Esophagus squamous epithelium (tissue), 5 donors: Measurements from ENCODE around the gene DNAH2. TPM values are rescaled to one million over a fixed set of nuclear protein-coding genes. Genes with fewer than 3 reads are reported as not detected.

Source experiments
- DNase-seq: peaks from one replicate; lab custom pipeline; 2025; lab: John Stamatoyannopoulos, UW
- H3K27ac ChIP-seq, 4 donors: fragments of 200-600 bp; sonication (generic); one replicate each; pipeline ENCODE4 v1.5.1; 2016 to 2019; ENCODE audit warnings: mild to moderate bottlenecking in 1 of 4
- H3K27me3 ChIP-seq, 4 donors: fragments of 200-600 bp; sonication (generic); 1 replicate in 3 of 4; 2 replicates in 1 of 4; pipeline versions ENCODE4 v1.5.1 to v1.6.0; 2017 to 2021; ENCODE audit warnings: antibody characterized with exemption in 1 of 4
- H3K36me3 ChIP-seq, 3 donors: fragments of 200-600 bp; sonication (generic); one replicate each; pipeline ENCODE4 v1.5.1; 2016 to 2019
- H3K4me1 ChIP-seq, 3 donors: fragments of 200-600 bp; sonication (generic); one replicate each; pipeline ENCODE4 v1.5.1; 2017 to 2019
- H3K4me3 ChIP-seq, 4 donors: fragments of 200-600 bp; sonication (generic); 1 replicate in 3 of 4; 2 replicates in 1 of 4; pipeline ENCODE4 v1.5.1; 2016 to 2019; ENCODE audit warnings: mild to moderate bottlenecking in 2 of 4, moderate library complexity in 1 of 4
- H3K9me3 ChIP-seq, 3 donors: fragments of 200-600 bp; sonication (generic); one replicate each; pipeline ENCODE4 v1.5.1; 2016 to 2019
- POLR2A ChIP-seq, 4 donors: fragments of 450-650 bp; IDR thresholded peaks; one replicate each; pipeline ENCODE4 v1.6.1; 2017; ENCODE audit warnings: antibody characterized with exemption in 4 of 4, mild to moderate bottlenecking in 4 of 4, moderate library complexity in 3 of 4
- WGBS, 2 donors: methylation state at CpG; one replicate each; pipeline ENCODE4 v1.1.5; 2018; 5-methylcytosine and 5-hydroxymethylcytosine counted together
- intact Hi-C: fragments of 100-400 bp; cut with DNase I; formaldehyde crosslinking; loops from one replicate; pipeline ENCODE4 v1.15.0; 2022
- total RNA-seq, 4 donors: library from RNA; depleted of rRNA; stranded (reverse); fragments of >200 nt; gene quantifications; one replicate each; pipeline ENCODE4 v1.1.0, GENCODE V29; 2016
- TF ChIP-seq, protein P1 (sequence below), 6 experiments: fragments of 450-650 bp in 4 of 6; fragments of 200-600 bp in 2 of 6; sonication (generic) in 2 of 6; IDR thresholded peaks; one replicate each; pipeline ENCODE4 v1.5.1; 2016 to 2019; ENCODE audit warnings: antibody characterized with exemption in 6 of 6, mild to moderate bottlenecking in 4 of 6, moderate library complexity in 4 of 6
- donor health status: DM: yes; HTN: yes; CAD: no.

DNAH2 gene
- total RNA-seq, 4 donors from 2014 or later, result under 0.01 to 0.04 (median 0.03) TPM; not detected in 1

DNA sequence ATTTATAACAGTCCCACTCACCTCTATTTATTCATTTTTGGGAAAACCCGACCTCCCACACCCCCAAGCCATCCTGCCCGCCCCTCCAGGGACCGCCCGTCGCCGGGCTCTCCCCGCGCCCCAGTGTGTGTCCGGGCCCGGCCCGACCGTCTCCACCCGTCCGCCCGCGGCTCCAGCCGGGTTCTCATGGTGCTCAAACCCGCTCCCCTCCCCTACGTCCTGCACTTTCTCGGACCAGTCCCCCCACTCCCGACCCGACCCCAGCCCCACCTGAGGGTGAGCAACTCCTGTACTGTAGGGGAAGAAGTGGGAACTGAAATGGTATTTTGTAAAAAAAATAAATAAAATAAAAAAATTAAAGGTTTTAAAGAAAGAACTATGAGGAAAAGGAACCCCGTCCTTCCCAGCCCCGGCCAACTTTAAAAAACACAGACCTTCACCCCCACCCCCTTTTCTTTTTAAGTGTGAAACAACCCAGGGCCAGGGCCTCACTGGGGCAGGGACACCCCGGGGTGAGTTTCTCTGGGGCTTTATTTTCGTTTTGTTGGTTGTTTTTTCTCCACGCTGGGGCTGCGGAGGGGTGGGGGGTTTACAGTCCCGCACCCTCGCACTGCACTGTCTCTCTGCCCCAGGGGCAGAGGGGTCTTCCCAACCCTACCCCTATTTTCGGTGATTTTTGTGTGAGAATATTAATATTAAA lies 136.7 kb downstream of the DNAH2 start:
- Histone ChIP-seq H3K36me3 (peaks cover 16 to 47% (median 17%) of the 10 kb centered on the region in 3 donors), H3K27me3 (no peaks in the 10 kb centered on the region), H3K9me3 (no peaks in the 10 kb centered on the region), H3K4me3 (peak overlapping the region in 1 of 4 donors; percentile 73), H3K4me1 (peaks cover 31 to 75% (median 41%) of the 10 kb centered on the region in 3 donors), H3K27ac (peak overlapping the region in 2 of 4 donors; percentile 97)
- WGBS, 2 donors, result 71 to 76% methylated on average over 11 to 29 of the region's 31 CpGs
- intact Hi-C loops, result no loop called here
- DNase-seq, result no peak
- TF ChIP-seq, protein P1, sequence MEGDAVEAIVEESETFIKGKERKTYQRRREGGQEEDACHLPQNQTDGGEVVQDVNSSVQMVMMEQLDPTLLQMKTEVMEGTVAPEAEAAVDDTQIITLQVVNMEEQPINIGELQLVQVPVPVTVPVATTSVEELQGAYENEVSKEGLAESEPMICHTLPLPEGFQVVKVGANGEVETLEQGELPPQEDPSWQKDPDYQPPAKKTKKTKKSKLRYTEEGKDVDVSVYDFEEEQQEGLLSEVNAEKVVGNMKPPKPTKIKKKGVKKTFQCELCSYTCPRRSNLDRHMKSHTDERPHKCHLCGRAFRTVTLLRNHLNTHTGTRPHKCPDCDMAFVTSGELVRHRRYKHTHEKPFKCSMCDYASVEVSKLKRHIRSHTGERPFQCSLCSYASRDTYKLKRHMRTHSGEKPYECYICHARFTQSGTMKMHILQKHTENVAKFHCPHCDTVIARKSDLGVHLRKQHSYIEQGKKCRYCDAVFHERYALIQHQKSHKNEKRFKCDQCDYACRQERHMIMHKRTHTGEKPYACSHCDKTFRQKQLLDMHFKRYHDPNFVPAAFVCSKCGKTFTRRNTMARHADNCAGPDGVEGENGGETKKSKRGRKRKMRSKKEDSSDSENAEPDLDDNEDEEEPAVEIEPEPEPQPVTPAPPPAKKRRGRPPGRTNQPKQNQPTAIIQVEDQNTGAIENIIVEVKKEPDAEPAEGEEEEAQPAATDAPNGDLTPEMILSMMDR (IDR thresholded peaks at IDR 0.05), result no peak
- TF ChIP-seq POLR2A (IDR thresholded peaks at IDR 0.05), result no peak

DNA sequence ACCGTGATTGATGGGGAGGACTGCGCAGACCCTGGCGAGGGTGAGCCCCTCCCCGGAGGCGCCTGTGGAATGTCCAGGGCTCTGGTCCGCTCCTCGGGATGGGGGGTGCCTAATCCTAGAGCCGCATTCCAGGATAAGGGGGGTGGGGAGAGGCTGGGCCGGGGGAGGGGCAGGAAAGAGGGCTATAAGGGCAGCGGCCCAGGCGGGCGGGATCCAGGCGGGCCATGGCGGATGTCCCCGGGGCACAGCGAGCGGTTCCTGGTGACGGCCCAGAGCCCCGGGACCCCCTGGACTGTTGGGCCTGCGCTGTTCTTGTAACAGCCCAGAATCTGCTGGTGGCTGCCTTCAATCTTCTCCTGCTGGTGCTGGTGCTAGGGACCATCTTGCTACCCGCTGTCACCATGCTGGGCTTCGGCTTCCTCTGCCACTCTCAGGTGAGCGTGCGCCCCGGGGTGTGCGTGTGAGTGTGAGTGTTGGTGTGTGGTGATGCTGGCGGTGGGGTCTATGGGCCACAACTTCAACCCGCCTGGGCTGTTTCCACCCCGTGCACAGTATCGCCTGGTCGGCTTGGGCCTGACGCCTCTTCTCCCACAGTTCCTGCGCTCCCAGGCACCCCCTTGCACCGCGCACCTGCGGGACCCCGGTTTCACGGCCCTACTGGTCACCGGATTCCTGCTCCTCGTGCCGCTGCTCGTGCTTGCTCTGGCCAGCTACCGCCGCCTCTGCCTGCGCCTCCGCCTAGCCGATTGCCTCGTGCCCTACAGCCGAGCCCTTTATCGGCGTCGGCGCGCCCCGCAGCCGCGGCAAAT lies 137.5 kb downstream of the DNAH2 start, which contains the start of gene TMEM88:
Gene TMEM88, plus strand, starts transcription at position 216 of the 809 bp plus-strand sequence. Its CDS starts 9 bp downstream, at position 225.
- 58 to 67% methylated on average over 20 to 40 of the region's 57 CpGs for WGBS, 2 donors

DNA sequence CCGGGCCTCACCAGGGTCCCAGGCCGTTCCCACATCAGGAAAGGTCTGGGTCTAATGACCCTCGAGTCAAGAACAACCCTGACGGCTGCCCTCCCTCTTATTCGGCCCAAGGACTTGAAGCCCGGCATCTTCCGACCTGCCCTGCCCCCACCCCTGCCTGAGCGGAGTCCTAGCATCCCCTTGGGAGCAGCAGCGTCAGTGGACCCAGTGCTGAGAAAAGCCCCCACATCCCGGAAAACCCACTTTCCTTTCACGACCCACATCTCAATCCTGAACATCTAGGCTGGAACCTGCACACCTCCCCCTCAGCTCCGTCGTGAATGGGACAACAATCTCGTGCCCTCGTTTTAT lies 138.1 kb downstream of the DNAH2 start:
- peaks cover 31 to 78% (median 41%) of the 10 kb centered on the region in 3 donors for H3K4me1 ChIP-seq
- intact Hi-C loops, result no loop called here
- peaks cover 6 to 47% (median 7%) of the 10 kb centered on the region in 3 donors for H3K36me3 ChIP-seq
- H3K4me3 ChIP-seq, result peak overlapping the region; percentile 9 to 81 (median 76)
- no peak for DNase-seq
- TF ChIP-seq, protein P1 (IDR thresholded peaks at IDR 0.05), result no peak
- TF ChIP-seq POLR2A (IDR thresholded peaks at IDR 0.05), result peak in 1 of 4 donors; percentile 6
- WGBS, 2 donors, result 21 to 39% methylated on average over 3 to 13 of the region's 15 CpGs
- H3K9me3 ChIP-seq, result no peaks in the 10 kb centered on the region
- peak overlapping the region; percentile 82 to 97 (median 96) for H3K27ac ChIP-seq
- no peaks in the 10 kb centered on the region for H3K27me3 ChIP-seq

More for the DNA sequence above, 137.5 kb downstream of the DNAH2 start, which contains the start of gene TMEM88:
- no peaks in the 10 kb centered on the region for H3K27me3 ChIP-seq
- peak within 1 kb of the TSS; percentile 9 to 81 (median 76) for H3K4me3 ChIP-seq
- intact Hi-C loops, result no loop called here
- TF ChIP-seq, protein P1 (IDR thresholded peaks at IDR 0.05), result no peak
- no peak for TF ChIP-seq POLR2A (IDR thresholded peaks at IDR 0.05)
- peaks cover 31 to 78% (median 41%) of the 10 kb centered on the region in 3 donors for H3K4me1 ChIP-seq
- peak within 1 kb of the TSS; percentile 82 to 97 (median 96) for H3K27ac ChIP-seq
- H3K36me3 ChIP-seq, result peaks cover 8 to 47% (median 9%) of the 10 kb centered on the region in 3 donors
- no peaks in the 10 kb centered on the region for H3K9me3 ChIP-seq
- DNase-seq, result no peak

DNA sequence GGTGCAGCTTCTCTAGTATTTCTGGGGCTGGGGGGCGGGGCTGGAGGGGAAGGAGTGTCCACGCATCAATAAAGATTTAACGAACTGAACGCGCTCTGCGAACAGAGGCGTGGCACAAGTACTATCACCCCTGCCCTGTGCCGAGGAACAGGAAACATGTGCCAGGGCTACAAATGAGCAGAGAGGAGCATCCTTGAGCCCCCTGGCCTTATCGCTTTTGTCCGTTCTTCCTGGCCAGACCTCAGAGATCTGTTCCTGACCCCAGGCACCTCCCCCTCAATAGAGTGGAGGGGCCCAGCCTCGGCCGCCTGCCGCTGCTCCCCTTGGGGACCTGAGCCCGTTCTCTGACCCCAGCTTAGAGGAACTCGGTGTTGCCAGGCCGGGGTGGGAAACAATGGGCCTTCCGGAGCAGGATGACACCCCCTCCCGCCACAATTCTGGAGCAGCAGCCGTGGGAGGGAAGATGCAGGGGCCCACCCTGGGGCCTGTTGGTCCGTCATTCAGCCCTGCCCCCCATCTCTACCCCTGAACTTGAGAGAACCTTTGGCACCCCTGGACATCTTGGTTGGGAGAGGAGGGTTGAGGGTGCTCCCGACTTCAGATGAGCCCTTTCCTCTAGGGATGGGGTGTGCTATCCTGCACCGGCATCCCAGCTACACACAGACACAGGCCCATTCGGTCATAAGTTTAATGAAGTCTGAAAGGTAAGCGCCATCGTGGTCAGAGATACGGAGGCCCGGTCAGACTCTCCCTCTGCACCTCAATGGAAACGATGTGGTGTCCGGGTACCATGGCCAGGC lies 138.7 kb downstream of the DNAH2 start:
- H3K36me3 ChIP-seq, result peaks cover 1 to 47% (median 6%) of the 10 kb centered on the region in 3 donors
- peak overlapping the region; percentile 82 to 97 (median 96) for H3K27ac ChIP-seq
- peak overlapping the region; percentile 51 to 81 (median 76) for H3K4me3 ChIP-seq
- 0 to 1% methylated on average over 8 to 18 of the region's 29 CpGs for WGBS, 2 donors
- no peaks in the 10 kb centered on the region for H3K9me3 ChIP-seq
- no peak for DNase-seq
- intact Hi-C loops, result no loop called here
- no peak for TF ChIP-seq POLR2A (IDR thresholded peaks at IDR 0.05)
- TF ChIP-seq, protein P1 (IDR thresholded peaks at IDR 0.05), result no peak
- H3K27me3 ChIP-seq, result no peaks in the 10 kb centered on the region
- H3K4me1 ChIP-seq, result peaks cover 28 to 73% (median 37%) of the 10 kb centered on the region in 3 donors
